HepG2 (cell line): Measurements from ENCODE around the gene CAD. TPM values are rescaled to one million over a fixed set of nuclear protein-coding genes. Genes with fewer than 3 reads are reported as not detected.
A peak's percentile ranks its signal among the peaks of the same experiment; 100 is the strongest.

ENCODE experiments used
- AKAP8 ChIP-seq: sonication (generic); formaldehyde crosslinking; IDR thresholded peaks from 2 replicates; pipeline ENCODE4 v1.5.1; 2020; ENCODE audit warnings: mild to moderate bottlenecking, missing genetic modification reagents
- CEBPG ChIP-seq: IDR thresholded peaks from 2 replicates; pipeline ENCODE4 v1.6.1; 2016
- CREM ChIP-seq, 2 experiments: sonication (generic) in 1 of 2; formaldehyde crosslinking in 1 of 2; IDR thresholded peaks; 2 replicates each; pipeline versions ENCODE4 v1.4.0 to v1.6.1; 2016 to 2020; ENCODE audit warnings: antibody characterized with exemption in 1 of 2, mild to moderate bottlenecking in 1 of 2, missing genetic modification reagents in 1 of 2
- ELF4 ChIP-seq: sonication (generic); formaldehyde crosslinking; IDR thresholded peaks from 2 replicates; pipeline ENCODE4 v1.5.0; 2020; ENCODE audit warnings: missing genetic modification reagents, mild to moderate bottlenecking, moderate library complexity, borderline replicate concordance
- KAT8 ChIP-seq: IDR thresholded peaks from 2 replicates; pipeline ENCODE4 v1.6.1; 2016; ENCODE audit warnings: missing genetic modification reagents, missing compliant biosample characterization
- MATR3 ChIP-seq: sonication (generic); formaldehyde crosslinking; IDR thresholded peaks from 2 replicates; pipeline ENCODE4 v1.4.0; 2020; ENCODE audit warnings: missing genetic modification reagents
- NR2F2 ChIP-seq: IDR thresholded peaks from 2 replicates; pipeline ENCODE4 v1.6.1; 2012; ENCODE audit warnings: low read depth, inconsistent platforms, borderline replicate concordance
- SP140L ChIP-seq: sonication (generic); formaldehyde crosslinking; IDR thresholded peaks from 2 replicates; pipeline ENCODE4 v1.4.0; 2020; ENCODE audit warnings: missing genetic modification reagents, borderline replicate concordance
- SP5 ChIP-seq: IDR thresholded peaks from 2 replicates; pipeline ENCODE4 v1.6.1; 2016; ENCODE audit warnings: low read depth, borderline replicate concordance
- TBP ChIP-seq: sonication (generic); formaldehyde crosslinking; IDR thresholded peaks from 2 replicates; pipeline ENCODE4 v1.5.0; 2020; ENCODE audit warnings: missing genetic modification reagents
- THRA ChIP-seq: sonication (generic); formaldehyde crosslinking; IDR thresholded peaks from 2 replicates; pipeline ENCODE4 v1.4.0; 2020; ENCODE audit warnings: missing genetic modification reagents, borderline replicate concordance
- TMF1 ChIP-seq: sonication (generic); formaldehyde crosslinking; IDR thresholded peaks from 2 replicates; pipeline ENCODE4 v1.8.1; 2022; ENCODE audit warnings: low read depth, missing genetic modification reagents
- YY1 ChIP-seq: IDR thresholded peaks from 2 replicates; pipeline ENCODE4 v1.6.1; 2011; ENCODE audit warnings: low read length, low read depth, moderate library complexity, mild to moderate bottlenecking; ENCODE audit not compliant: insufficient read depth, insufficient replicate concordance
- ZKSCAN8 ChIP-seq: IDR thresholded peaks from 2 replicates; pipeline ENCODE4 v1.6.1; 2016; ENCODE audit warnings: borderline replicate concordance, missing genetic modification reagents, missing compliant biosample characterization
- ZNF710 ChIP-seq: sonication (generic); formaldehyde crosslinking; IDR thresholded peaks from 2 replicates; pipeline ENCODE4 v1.5.0; 2020; ENCODE audit warnings: mild to moderate bottlenecking, missing genetic modification reagents, borderline replicate concordance
- polyA plus RNA-seq, 8 experiments: library from polyadenylated mRNA; depleted of rRNA in 3 of 8; stranded (reverse) in 7 of 8; unstranded in 1 of 8; fragments of >200 nt; fragmentation: Illumina TruSeq in 4 of 8; extraction: Trizol in 4 of 8; gene quantifications; 2 replicates each; pipeline versions ENCODE4 v1.2.1 to v1.2.3, GENCODE V29; 2011 to 2016; ENCODE audit warnings: low read depth in 4 of 8, missing spikeins in 1 of 8, mixed read lengths in 1 of 8; ENCODE audit not compliant: insufficient read depth in 1 of 8
- total RNA-seq, 5 experiments: library from RNA; depleted of rRNA; stranded (reverse); fragments of >200 nt; fragmentation: Illumina TruSeq; extraction: Trizol; gene quantifications; 2 replicates each; pipeline ENCODE4 v1.2.3, GENCODE V29; 2016; ENCODE audit warnings: low read depth in 1 of 5
- TF ChIP-seq, protein P1 (sequence below): sonication (generic); formaldehyde crosslinking; IDR thresholded peaks from 2 replicates; pipeline ENCODE4 v1.8.1; 2022; ENCODE audit warnings: mild to moderate bottlenecking, missing genetic modification reagents
- TF ChIP-seq, protein P2 (sequence below): sonication (generic); formaldehyde crosslinking; IDR thresholded peaks from 2 replicates; pipeline ENCODE4 v1.8.0; 2022; ENCODE audit warnings: missing genetic modification reagents, mild to moderate bottlenecking, inconsistent platforms, borderline replicate concordance
- TF ChIP-seq, protein P3 (sequence below): IDR thresholded peaks from 2 replicates; pipeline ENCODE4 v1.6.1; 2016; ENCODE audit warnings: mild to moderate bottlenecking, missing biosample characterization, missing genetic modification reagents
- TF ChIP-seq, protein P4 (sequence below), 2 experiments: IDR thresholded peaks; 2 replicates each; pipeline ENCODE4 v1.6.1; 2011 to 2012; ENCODE audit warnings: low read length in 2 of 2, borderline replicate concordance in 1 of 2, low read depth in 1 of 2, mild to moderate bottlenecking in 1 of 2, moderate library complexity in 1 of 2

The CAD gene
- total and polyA plus RNA-seq, 2 of the 13 experiments (the other 11 are each of a cell fraction or from before 2014, with no cell fraction given) = 21.7 to 37.0 TPM

DNA sequence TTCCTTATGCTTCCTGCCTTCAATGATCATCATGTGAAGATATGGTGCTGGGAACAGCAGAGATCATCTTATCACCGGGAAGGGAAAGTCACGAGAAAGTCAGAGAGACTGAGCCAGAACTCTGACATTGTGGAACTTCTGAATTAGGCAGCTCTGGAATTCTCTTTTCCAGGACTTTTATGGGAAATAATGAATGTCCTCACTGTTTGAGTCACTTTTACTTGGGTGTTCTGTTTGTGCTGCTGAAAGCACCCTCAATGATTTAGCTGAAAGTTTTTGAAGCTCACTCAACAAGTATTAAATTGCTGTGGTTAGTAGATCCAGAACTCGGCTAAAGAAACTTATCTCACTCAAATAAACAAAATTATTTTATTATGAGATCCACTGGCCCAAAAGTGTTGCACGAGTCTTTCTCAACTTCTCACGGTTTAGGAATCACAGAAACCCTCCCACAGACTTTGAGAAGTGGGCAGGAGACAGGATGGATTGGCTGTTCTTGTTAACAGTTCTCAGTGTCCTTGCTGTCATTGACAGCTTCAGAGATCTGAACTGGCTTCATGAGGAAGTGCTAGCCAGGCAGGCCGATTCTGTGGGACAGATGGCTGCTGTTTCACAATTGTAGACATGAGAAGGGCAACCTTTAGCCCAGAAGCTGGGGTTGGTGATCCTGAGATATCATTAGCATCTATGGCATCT lies 31.7 kb upstream of the CAD start (continued):
- TF ChIP-seq, protein P1, sequence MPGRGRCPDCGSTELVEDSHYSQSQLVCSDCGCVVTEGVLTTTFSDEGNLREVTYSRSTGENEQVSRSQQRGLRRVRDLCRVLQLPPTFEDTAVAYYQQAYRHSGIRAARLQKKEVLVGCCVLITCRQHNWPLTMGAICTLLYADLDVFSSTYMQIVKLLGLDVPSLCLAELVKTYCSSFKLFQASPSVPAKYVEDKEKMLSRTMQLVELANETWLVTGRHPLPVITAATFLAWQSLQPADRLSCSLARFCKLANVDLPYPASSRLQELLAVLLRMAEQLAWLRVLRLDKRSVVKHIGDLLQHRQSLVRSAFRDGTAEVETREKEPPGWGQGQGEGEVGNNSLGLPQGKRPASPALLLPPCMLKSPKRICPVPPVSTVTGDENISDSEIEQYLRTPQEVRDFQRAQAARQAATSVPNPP (CRISPR knock-in tag) = no peak
- no peak for TF ChIP-seq AKAP8 (CRISPR knock-in tag)
- no peak for TF ChIP-seq MATR3
- TF ChIP-seq TBP = no peak
- peak; percentile 53; the same call in 1 of the 2 replicates for TF ChIP-seq KAT8
- peak; percentile 86 for TF ChIP-seq CEBPG (CRISPR knock-in tag)
- TF ChIP-seq ZKSCAN8 = peak; percentile 29; the same call in 1 of the 2 replicates
- TF ChIP-seq THRA (CRISPR knock-in tag) = no peak
- no peak; the same call in 1 of the 2 replicates for TF ChIP-seq ELF4 (CRISPR knock-in tag)
- TF ChIP-seq NR2F2 = no peak
- TF ChIP-seq CREM (IDR thresholded peaks at IDR 0.05) = no peak
- TF ChIP-seq CREM (CRISPR knock-in tag; IDR thresholded peaks at IDR 0.05) = no peak
- TF ChIP-seq ZNF710 (CRISPR knock-in tag) = no peak
- peak; percentile 17 for TF ChIP-seq YY1
- TF ChIP-seq, protein P2, sequence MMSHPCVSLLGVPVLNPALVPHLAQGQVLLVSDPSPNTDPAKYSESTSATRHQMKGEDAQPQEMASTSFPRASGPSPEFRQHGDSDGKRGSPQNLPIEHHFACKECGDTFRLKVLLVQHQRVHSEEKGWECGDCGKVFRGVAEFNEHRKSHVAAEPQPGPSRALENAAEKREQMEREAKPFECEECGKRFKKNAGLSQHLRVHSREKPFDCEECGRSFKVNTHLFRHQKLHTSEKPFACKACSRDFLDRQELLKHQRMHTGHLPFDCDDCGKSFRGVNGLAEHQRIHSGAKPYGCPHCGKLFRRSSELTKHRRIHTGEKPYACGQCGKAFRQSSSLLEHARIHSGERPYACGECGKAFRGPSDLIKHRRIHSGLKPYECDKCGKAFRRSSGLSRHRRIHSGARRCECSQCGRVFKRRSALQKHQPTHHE (CRISPR knock-in tag) = no peak
- TF ChIP-seq, protein P3, sequence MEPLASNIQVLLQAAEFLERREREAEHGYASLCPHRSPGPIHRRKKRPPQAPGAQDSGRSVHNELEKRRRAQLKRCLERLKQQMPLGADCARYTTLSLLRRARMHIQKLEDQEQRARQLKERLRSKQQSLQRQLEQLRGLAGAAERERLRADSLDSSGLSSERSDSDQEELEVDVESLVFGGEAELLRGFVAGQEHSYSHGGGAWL = no peak
- TF ChIP-seq, protein P4, sequence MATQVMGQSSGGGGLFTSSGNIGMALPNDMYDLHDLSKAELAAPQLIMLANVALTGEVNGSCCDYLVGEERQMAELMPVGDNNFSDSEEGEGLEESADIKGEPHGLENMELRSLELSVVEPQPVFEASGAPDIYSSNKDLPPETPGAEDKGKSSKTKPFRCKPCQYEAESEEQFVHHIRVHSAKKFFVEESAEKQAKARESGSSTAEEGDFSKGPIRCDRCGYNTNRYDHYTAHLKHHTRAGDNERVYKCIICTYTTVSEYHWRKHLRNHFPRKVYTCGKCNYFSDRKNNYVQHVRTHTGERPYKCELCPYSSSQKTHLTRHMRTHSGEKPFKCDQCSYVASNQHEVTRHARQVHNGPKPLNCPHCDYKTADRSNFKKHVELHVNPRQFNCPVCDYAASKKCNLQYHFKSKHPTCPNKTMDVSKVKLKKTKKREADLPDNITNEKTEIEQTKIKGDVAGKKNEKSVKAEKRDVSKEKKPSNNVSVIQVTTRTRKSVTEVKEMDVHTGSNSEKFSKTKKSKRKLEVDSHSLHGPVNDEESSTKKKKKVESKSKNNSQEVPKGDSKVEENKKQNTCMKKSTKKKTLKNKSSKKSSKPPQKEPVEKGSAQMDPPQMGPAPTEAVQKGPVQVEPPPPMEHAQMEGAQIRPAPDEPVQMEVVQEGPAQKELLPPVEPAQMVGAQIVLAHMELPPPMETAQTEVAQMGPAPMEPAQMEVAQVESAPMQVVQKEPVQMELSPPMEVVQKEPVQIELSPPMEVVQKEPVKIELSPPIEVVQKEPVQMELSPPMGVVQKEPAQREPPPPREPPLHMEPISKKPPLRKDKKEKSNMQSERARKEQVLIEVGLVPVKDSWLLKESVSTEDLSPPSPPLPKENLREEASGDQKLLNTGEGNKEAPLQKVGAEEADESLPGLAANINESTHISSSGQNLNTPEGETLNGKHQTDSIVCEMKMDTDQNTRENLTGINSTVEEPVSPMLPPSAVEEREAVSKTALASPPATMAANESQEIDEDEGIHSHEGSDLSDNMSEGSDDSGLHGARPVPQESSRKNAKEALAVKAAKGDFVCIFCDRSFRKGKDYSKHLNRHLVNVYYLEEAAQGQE (IDR thresholded peaks at IDR 0.05; ENCODE audit: borderline replicate concordance in 1 of 2, low read depth in 1 of 2, low read length in 2 of 2) = peak in 1 of 2 experiments; percentile 36; a peak in 1 of 4 replicates
- TF ChIP-seq SP5 (CRISPR knock-in tag) = no peak
- TF ChIP-seq SP140L = no peak
- TF ChIP-seq TMF1 (CRISPR knock-in tag) = no peak
